ENCODE results near the gene NBAS. TPM values are rescaled to one million over a fixed set of nuclear protein-coding genes. Genes with fewer than 3 reads are reported as not detected.

NBAS gene
- total RNA-seq, 1 experiment from 2014 or later = 32.5 TPM

GRCh38 chr2:15544227-15544626 is 16.9 kb downstream of the NBAS start:
- Histone ChIP-seq H2BK15ac (ENCODE audit: low read depth, low read length) (no peak overlapping the region), H3K9ac (ENCODE audit: extremely low read depth, insufficient read length, low read length) (no peak overlapping the region), H3K18ac (ENCODE audit: insufficient read length, low read depth, low read length) (no peak overlapping the region), H3K27me3 (ENCODE audit: insufficient read depth, low read length) (no peaks in the 10 kb centered on the region), H3K79me1 (ENCODE audit: insufficient read depth, low read depth, low read length, poor library complexity, severe bottlenecking) (no peaks in the 10 kb centered on the region), H3K23me2 (ENCODE audit: insufficient read length, low read depth, low read length, poor library complexity, severe bottlenecking) (no peaks in the 10 kb centered on the region), H3K27ac (ENCODE audit: insufficient read length, low read depth, low read length) (no peak overlapping the region), H3K4me1 (ENCODE audit: insufficient read depth, low read length) (no peaks in the 10 kb centered on the region), H3K4ac (ENCODE audit: low read depth, low read length) (no peak overlapping the region), H4K20me1 (ENCODE audit: control insufficient read depth, insufficient read depth, insufficient read length) (no peaks in the 10 kb centered on the region), H4K8ac (replicated peaks; ENCODE audit: insufficient read length, low read depth, low read length) (no peak overlapping the region), H3K9me3 (ENCODE audit: control insufficient read depth, low read depth, low read length) (no peaks in the 10 kb centered on the region), H3K4me2 (ENCODE audit: insufficient read depth, insufficient read length, low read length) (no peak overlapping the region), H4K91ac (ENCODE audit: insufficient read length, low read depth, low read length) (no peak overlapping the region), H3K56ac (ENCODE audit: insufficient read length, low read depth, low read length) (no peak overlapping the region), H2BK120ac (ENCODE audit: low read depth, low read length, poor library complexity, severe bottlenecking) (no peak overlapping the region), H3K14ac (ENCODE audit: insufficient read depth, low read length) (no peak overlapping the region), H2AK5ac (ENCODE audit: insufficient read length, low read length) (no peak overlapping the region), H2BK12ac (ENCODE audit: insufficient read length, low read depth, low read length) (no peak overlapping the region), H4K5ac (ENCODE audit: insufficient read length, low read depth, low read length) (no peak overlapping the region), H3K23ac (ENCODE audit: insufficient read length, low read depth, low read length) (no peak overlapping the region), H2BK20ac (ENCODE audit: low read depth, low read length, poor library complexity, severe bottlenecking) (no peak overlapping the region), H2BK5ac (ENCODE audit: insufficient read length, low read length) (no peak overlapping the region), H3T11ph (ENCODE audit: low read length) (no peak overlapping the region), H3K79me2 (ENCODE audit: insufficient read depth, low read length) (no peaks in the 10 kb centered on the region), H2AFZ (ENCODE audit: low read length) (no peak overlapping the region)
- peaks cover 5 to 12% (median 9%) of the 10 kb centered on the region in 3 experiments for H3K36me3 Mint-ChIP-seq (ENCODE audit: insufficient read depth in 1 of 3, low read depth in 3 of 3)
- no CpG with 5 or more reads among the region's 2 CpGs for WGBS (ENCODE audit: extremely low coverage, insufficient read length, low lambda C conversion rate)
- TF ChIP-seq, protein P1, sequence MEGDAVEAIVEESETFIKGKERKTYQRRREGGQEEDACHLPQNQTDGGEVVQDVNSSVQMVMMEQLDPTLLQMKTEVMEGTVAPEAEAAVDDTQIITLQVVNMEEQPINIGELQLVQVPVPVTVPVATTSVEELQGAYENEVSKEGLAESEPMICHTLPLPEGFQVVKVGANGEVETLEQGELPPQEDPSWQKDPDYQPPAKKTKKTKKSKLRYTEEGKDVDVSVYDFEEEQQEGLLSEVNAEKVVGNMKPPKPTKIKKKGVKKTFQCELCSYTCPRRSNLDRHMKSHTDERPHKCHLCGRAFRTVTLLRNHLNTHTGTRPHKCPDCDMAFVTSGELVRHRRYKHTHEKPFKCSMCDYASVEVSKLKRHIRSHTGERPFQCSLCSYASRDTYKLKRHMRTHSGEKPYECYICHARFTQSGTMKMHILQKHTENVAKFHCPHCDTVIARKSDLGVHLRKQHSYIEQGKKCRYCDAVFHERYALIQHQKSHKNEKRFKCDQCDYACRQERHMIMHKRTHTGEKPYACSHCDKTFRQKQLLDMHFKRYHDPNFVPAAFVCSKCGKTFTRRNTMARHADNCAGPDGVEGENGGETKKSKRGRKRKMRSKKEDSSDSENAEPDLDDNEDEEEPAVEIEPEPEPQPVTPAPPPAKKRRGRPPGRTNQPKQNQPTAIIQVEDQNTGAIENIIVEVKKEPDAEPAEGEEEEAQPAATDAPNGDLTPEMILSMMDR (conservative IDR thresholded peaks at IDR 0.05) = no peak
- H3K4me1 Mint-ChIP-seq = no peaks in the 10 kb centered on the region; a peak in 1 of 4 replicates
- no peak for DNase-seq
- H3K27ac Mint-ChIP-seq = 0 out of 7 replicates have a peak overlapping the region, but pooled peaks of 1 of the 3 experiments have one; percentile 14
- H3K27me3 Mint-ChIP-seq (ENCODE audit: low read depth) = no peaks in the 10 kb centered on the region
- peaks cover 0 to 3% of the 10 kb centered on the region in 2 experiments; a peak in 3 of 5 replicates for H3K9me3 Mint-ChIP-seq
- no peak overlapping the region for H3K4me3 Mint-ChIP-seq
